ENCODE measurements around the gene CIC. TPM values are rescaled to one million over a fixed set of nuclear protein-coding genes. Genes with fewer than 3 reads are reported as not detected.

The CIC gene
- total RNA-seq, 3 donors from 2014 or later (not counting 1 experiment from before 2014, with no cell fraction given), result 95.4 to 121 (median 108) TPM

GRCh38 chr19:42280815-42281145 is 11.7 kb downstream of the CIC start:
- ATAC-seq, result no peak

GRCh38 chr19:42281146-42281826 is 12.2 kb downstream of the CIC start:
- H3K4me3 ChIP-seq (ENCODE audit: low read length), result no peak overlapping the region
- no peaks in the 10 kb centered on the region for H3K27me3 ChIP-seq (ENCODE audit: control insufficient read depth, insufficient read depth, low read length)
- H3K4me1 ChIP-seq (ENCODE audit: control insufficient read depth, insufficient read depth, low read length), result peaks cover 75% of the 10 kb centered on the region
- ATAC-seq, result no peak
- Mint-ChIP-seq H3K27ac (no peak overlapping the region), H3K27me3 (ENCODE audit: low read depth in 2 of 2) (no peaks in the 10 kb centered on the region), H3K4me3 (peak overlapping the region; percentile 83), H3K9me3 (no peaks in the 10 kb centered on the region), H3K4me1 (peaks cover 33 to 39% of the 10 kb centered on the region in 2 donors), H3K36me3 (no peaks in the 10 kb centered on the region)
- no peaks in the 10 kb centered on the region for H3K9me3 ChIP-seq (ENCODE audit: control insufficient read depth, insufficient read depth, low read length)
- no peak for TF ChIP-seq CTCF (IDR thresholded peaks at IDR 0.05)
- intact Hi-C loops (cut with micrococcal nuclease), result loop anchor here (2.0 to 5.0 kb wide), 2 partner anchors 64 to 79 kb away; partner anchors contain the start of gene DEDD2
- 17% methylated on average over 25 of the region's 25 CpGs for WGBS (ENCODE audit: insufficient coverage)
- H3K27ac ChIP-seq (ENCODE audit: low read length), result peak overlapping the region; percentile 99
- DNase-seq, result peak in 1 of 2 donors; percentile 53
- peaks cover under 1% of the 10 kb centered on the region for H3K36me3 ChIP-seq (ENCODE audit: control insufficient read depth, insufficient read depth, low read length)

More at GRCh38 chr19:42280815-42281145, 11.7 kb downstream of the CIC start:
- Histone ChIP-seq H3K9me3 (ENCODE audit: control insufficient read depth, insufficient read depth, low read length) (no peaks in the 10 kb centered on the region), H3K27me3 (ENCODE audit: control insufficient read depth, insufficient read depth, low read length) (no peaks in the 10 kb centered on the region), H3K4me1 (ENCODE audit: control insufficient read depth, insufficient read depth, low read length) (peaks cover 75% of the 10 kb centered on the region), H3K4me3 (ENCODE audit: low read length) (peak overlapping the region; percentile 91), H3K36me3 (ENCODE audit: control insufficient read depth, insufficient read depth, low read length) (peaks cover 2% of the 10 kb centered on the region), H3K27ac (ENCODE audit: low read length) (peak overlapping the region; percentile 99)
- Mint-ChIP-seq H3K4me1 (peaks cover 35 to 39% of the 10 kb centered on the region in 2 donors), H3K27ac (no peak overlapping the region), H3K36me3 (no peaks in the 10 kb centered on the region), H3K27me3 (ENCODE audit: low read depth in 2 of 2) (no peaks in the 10 kb centered on the region), H3K4me3 (peak overlapping the region; percentile 70), H3K9me3 (no peaks in the 10 kb centered on the region)
- DNase-seq, result no peak
- intact Hi-C loops (cut with micrococcal nuclease), result loop anchor here (2.0 to 5.0 kb wide), 2 partner anchors 64 to 78 kb away; partner anchors contain the start of gene DEDD2
- under 1% methylated on average over 20 of the region's 20 CpGs for WGBS (ENCODE audit: insufficient coverage)
- no peak for TF ChIP-seq CTCF (IDR thresholded peaks at IDR 0.05)

- 38% methylated on average over 7 of the region's 7 CpGs for WGBS (ENCODE audit: insufficient coverage)
- H3K4me1 Mint-ChIP-seq, result peaks cover 31 to 38% of the 10 kb centered on the region in 2 donors
- Histone ChIP-seq H3K36me3 (ENCODE audit: control insufficient read depth, insufficient read depth, low read length) (peaks cover 4% of the 10 kb centered on the region), H3K27me3 (ENCODE audit: control insufficient read depth, insufficient read depth, low read length) (no peaks in the 10 kb centered on the region), H3K4me3 (ENCODE audit: low read length) (no peak overlapping the region), H3K9me3 (ENCODE audit: control insufficient read depth, insufficient read depth, low read length) (no peaks in the 10 kb centered on the region), H3K4me1 (ENCODE audit: control insufficient read depth, insufficient read depth, low read length) (peaks cover 71% of the 10 kb centered on the region), H3K27ac (ENCODE audit: low read length) (peak overlapping the region; percentile 99)
- no peaks in the 10 kb centered on the region for H3K27me3 Mint-ChIP-seq (ENCODE audit: low read depth in 2 of 2)
- peak overlapping the region; percentile 83 for H3K4me3 Mint-ChIP-seq
- H3K9me3 Mint-ChIP-seq, result no peaks in the 10 kb centered on the region
- no peak for ATAC-seq
- no peak for DNase-seq
- no peak overlapping the region for H3K27ac Mint-ChIP-seq
- intact Hi-C loops (cut with micrococcal nuclease), result loop anchor here (2.0 to 5.0 kb wide), 3 partner anchors 65 to 149 kb away; partner anchors contain the start of genes DEDD2 and POU2F2
- no peak for TF ChIP-seq CTCF (IDR thresholded peaks at IDR 0.05)
- no peaks in the 10 kb centered on the region for H3K36me3 Mint-ChIP-seq
Observed at GRCh38 chr19:42281827-42282762, 13.0 kb downstream of the CIC start.
